GM13977 (cell line): ENCODE results near the gene DCUN1D2.
"Not testable (repeated sequence)": the region's sequence is repeated elsewhere in the genome, so short reads cannot be mapped to it uniquely, and the experiment has no call there.

Experiments used
- DNase-seq: peaks from one replicate; pipeline ENCODE4 v3.0.0; 2012; ENCODE audit warnings: low spot score
- CTCF ChIP-seq: IDR thresholded peaks from 2 replicates; pipeline ENCODE4 v1.5.1; 2012; ENCODE audit warnings: mild to moderate bottlenecking, control low read depth; ENCODE audit not compliant: insufficient read depth; ENCODE audit errors: extremely low read depth, missing control alignments
- in situ Hi-C: fragments of 300-500 bp; cut with MboI; formaldehyde crosslinking; loops from one replicate; pipeline ENCODE4 v1.12.0; 2022; ENCODE audit warnings: low sequenced_read_pairs, low pct_unique_long_range_greater_than_20kb, mixed read lengths, inconsistent platforms; ENCODE audit not compliant: unreplicated experiment

DCUN1D2 gene

DNA sequence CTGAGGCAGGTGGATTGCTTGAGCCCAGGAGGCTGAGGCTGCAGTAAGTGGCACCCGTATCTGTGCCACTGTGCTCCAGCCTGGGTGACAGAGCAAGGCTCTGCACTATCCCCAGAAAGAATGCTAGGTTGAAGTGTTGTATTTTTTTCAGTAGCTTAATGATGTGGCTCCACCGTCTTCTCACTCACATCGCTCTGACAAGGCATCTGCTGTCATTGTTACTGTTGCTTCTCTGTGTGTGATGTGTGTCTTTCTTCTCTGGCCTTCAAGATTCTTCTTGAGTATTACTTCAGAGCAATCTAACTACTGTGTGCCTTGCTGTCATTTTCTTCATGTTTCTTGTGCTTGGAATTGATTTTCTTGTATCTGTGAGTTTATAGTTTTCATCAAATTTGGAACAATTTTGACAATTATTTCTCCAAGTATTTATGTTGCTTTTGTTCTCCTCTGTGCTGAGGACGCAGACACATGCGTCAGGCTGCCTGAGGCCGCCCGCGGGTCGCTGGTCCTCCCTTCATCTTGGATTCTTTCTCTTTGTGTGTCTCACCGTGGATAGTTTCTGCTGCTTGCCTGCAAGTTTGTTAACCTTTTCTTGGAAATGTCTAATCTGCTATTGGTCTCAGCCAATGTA lies 48.0 kb downstream of the DCUN1D2 start:
- no peak for TF ChIP-seq CTCF
- in situ Hi-C loops: no loop called here
- DNase-seq: no peak

DNA sequence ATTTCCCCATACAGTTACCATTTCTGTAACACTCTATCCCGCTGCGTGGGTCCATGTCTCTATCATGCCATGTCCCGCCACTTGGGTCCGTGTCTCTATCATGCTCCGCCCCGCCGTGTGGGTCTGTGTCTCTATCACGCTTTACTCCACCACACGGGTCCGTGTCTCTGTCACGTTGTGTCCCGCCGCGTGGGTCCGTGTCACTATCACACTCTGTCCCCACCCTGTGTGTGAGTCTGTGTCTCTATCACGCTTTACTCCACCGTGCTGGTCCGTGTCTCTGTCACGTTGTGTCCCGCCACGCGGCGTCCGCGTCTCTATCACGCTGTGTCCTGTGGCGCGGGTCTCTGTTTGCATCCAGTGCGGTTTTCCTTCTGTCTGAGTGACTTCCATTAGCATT lies 48.9 kb downstream of the DCUN1D2 start:
- in situ Hi-C loops: no loop called here
- TF ChIP-seq CTCF: no peak
- DNase-seq: no peak

DNA sequence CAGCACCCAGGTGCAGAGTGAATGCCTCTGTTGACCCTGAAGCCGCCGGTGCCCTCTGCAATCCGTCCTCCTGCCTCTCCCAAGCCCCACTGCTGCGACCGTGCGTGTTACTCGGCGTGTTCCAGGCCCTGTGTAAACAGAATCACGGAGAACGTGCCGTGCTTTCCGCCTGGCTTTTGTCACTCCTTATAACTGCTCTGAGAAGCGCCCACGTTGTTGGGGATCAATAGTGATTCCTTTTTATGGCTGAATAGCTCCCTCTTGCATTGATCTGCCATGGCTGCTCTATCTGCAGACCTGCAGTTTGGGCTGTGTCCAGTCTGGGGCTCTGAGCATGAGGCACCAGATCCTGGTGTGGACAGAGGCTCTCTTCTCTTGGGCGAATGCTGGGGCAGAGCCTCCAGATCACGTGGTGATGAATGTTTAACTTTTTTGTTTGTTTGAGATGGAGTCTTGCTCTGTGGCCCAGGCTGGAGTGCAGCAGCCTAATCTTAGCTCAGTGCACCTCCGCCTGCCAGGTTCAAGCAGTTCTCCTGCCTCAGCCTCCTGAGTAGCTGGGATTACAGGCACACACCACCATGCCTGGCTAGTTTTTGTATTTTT lies 53.0 kb downstream of the DCUN1D2 start:
- no peak for TF ChIP-seq CTCF
- no peak for DNase-seq
- in situ Hi-C loops: no loop called here

DNA sequence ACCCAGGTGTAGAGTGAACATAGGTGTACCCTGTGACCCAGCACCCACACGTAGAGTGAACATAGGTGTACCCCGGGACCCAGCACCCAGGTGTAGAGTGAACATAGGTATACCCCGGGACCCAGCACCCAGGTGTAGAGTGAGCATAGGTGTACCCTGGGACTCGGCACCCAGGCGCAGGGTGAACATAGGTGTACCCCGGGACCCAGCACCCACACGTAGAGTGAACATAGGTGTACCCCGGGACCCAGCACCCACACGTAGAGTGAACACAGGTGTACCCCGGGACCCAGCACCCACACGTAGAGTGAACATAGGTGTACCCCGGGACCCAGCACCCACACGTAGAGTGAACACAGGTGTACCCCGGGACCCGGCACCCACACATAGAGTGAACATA lies 53.6 kb downstream of the DCUN1D2 start:
- in situ Hi-C loops, DNase-seq: not testable (repeated sequence)

GRCh38 chr13:113435907-113436306 lies 54.6 kb downstream of the DCUN1D2 start:
- DNase-seq, in situ Hi-C loops: not testable (repeated sequence)

DNA sequence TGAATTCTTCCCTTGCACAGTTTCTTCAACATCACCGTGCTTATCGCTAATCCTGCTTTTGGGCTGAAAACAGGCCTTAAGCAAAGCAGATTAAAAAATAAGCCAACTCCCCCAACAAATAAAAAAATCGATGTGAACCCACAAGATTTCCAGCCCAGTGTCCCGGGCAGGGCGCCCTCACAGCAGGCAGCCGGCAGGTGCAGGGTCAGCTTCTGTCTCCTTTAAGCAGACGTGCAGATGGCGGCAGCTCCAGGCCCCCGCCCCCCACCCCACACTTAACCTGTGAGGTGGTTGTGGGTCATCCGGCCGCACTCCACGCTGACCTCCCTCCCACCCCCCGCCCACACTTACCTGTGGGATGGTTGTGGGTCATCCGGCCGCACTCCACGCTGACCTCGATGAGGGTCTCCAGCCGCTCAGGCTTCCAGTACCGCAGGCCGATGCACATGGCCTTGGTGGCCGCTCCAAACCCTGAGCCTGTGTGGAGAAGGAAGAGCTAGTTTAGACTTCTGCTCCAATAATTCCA lies 57.1 kb downstream of the DCUN1D2 start:
- in situ Hi-C loops: no loop called here
- no peak for DNase-seq
- no peak for TF ChIP-seq CTCF

DNA sequence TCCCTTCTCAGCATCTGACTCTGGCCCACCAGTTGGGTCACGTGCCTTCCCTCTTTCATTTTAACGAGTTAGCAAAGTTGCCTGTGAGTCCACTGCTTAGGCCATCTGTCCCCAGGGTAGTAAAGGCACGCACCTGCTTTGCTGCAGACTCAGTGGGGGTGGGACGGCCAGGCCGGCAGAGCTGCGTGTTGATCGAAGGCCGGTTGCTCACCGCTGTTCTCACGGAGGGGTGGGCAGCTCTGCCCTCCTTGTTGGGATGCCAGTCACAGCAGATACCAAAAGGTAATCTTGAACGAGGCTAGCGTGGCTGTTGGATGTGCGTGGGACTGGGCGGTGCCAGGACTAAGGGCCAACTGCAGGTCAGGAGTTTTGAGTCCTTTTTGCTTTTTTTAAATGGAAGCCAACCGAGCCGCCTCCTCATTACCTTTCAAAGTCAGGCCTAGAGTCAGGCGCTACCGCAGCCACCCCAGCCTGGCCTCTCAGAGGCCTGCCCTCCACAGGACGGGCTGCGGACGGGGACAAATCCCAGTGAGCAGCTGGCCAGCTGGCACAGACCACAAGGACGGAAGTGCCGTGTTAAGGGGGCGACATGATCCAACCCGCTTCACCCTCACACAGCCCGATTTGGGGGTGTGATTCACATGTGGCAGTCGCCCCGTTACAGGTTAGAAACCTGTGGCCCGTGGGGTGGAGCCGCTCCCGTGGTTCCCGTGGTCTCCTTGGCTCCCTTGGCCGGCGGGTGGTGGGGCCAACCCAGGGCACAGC lies 57.8 kb downstream of the DCUN1D2 start:
- no peak for TF ChIP-seq CTCF
- in situ Hi-C loops: no loop called here
- DNase-seq: no peak
